BE2C (cell line): ENCODE results near the gene RAP1GDS1.
"Not testable (repeated sequence)": the region's sequence is repeated elsewhere in the genome, so short reads cannot be mapped to it uniquely, and the experiment has no call there.

Source experiments
- DNase-seq: peaks from one replicate; pipeline ENCODE4 v3.0.0-alpha.2; 2020
- H3K27me3 ChIP-seq: fragments of 250-450 bp; sonication (Bioruptor Pico); 2 replicates; pipeline ENCODE4 v1.5.1; 2020; ENCODE audit warnings: mild to moderate bottlenecking
- H3K36me3 ChIP-seq: fragments of 250-450 bp; sonication (Bioruptor Pico); 2 replicates; pipeline ENCODE4 v1.5.1; 2020; ENCODE audit warnings: mild to moderate bottlenecking
- H3K4me1 ChIP-seq: fragments of 250-450 bp; sonication (Bioruptor Pico); 2 replicates; pipeline ENCODE4 v1.5.1; 2020
- H3K4me3 ChIP-seq: 2 replicates; pipeline ENCODE4 v1.5.1; 2011; ENCODE audit warnings: low read depth, low read length
- H3K9me3 ChIP-seq: fragments of 250-450 bp; sonication (Bioruptor Pico); 2 replicates; pipeline ENCODE4 v1.5.1; 2020
- TF ChIP-seq, protein P1 (sequence below): IDR thresholded peaks from 2 replicates; pipeline ENCODE4 v1.5.1; 2012; ENCODE audit warnings: mild to moderate bottlenecking, low read depth, low read length

The RAP1GDS1 gene

DNA sequence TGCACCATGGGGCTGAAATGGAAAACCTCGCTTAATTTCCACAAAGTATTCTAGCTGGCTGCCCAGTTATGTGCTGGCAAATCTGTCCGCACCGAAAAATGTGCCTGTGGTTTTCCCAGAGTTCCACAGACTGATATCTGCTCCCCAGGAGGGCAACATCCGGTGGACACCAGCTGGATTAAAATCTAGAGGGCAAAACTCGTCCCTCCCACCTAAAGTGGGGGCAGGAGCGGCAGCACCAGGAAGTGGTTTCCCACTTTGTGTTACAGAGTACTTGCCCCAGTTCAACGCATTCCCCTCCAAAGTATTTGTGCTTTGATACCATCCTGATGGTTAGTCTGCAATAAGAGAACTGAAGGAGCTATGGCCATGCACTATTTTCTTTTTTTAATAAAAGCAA is 209.6 kb downstream of the RAP1GDS1 start:
- Histone ChIP-seq H3K36me3 (no peaks in the 10 kb centered on the region), H3K9me3 (no peaks in the 10 kb centered on the region), H3K4me3 (no peak overlapping the region), H3K27me3 (no peaks in the 10 kb centered on the region), H3K4me1 (no peaks in the 10 kb centered on the region)
- TF ChIP-seq, protein P1, sequence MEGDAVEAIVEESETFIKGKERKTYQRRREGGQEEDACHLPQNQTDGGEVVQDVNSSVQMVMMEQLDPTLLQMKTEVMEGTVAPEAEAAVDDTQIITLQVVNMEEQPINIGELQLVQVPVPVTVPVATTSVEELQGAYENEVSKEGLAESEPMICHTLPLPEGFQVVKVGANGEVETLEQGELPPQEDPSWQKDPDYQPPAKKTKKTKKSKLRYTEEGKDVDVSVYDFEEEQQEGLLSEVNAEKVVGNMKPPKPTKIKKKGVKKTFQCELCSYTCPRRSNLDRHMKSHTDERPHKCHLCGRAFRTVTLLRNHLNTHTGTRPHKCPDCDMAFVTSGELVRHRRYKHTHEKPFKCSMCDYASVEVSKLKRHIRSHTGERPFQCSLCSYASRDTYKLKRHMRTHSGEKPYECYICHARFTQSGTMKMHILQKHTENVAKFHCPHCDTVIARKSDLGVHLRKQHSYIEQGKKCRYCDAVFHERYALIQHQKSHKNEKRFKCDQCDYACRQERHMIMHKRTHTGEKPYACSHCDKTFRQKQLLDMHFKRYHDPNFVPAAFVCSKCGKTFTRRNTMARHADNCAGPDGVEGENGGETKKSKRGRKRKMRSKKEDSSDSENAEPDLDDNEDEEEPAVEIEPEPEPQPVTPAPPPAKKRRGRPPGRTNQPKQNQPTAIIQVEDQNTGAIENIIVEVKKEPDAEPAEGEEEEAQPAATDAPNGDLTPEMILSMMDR, result no peak
- DNase-seq, result no peak

DNA sequence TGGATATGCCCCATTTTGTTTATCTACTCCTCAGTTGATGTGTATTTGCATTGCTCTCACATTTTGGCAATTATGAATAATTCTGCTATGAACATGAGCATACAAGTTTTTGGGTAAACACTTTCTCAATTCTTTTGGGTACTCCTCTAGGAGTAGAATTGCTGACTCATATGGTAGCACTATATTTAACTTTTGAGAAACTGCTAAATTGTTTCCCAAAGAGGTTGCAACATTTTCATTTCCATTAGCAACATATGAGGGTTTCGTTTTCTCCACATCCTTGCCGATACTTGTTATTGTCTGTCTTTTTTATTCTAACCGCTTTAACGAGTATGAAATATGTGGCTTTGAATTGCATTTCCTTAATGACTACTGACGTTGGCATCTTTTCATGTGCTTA is 211.9 kb downstream of the RAP1GDS1 start:
- H3K36me3 ChIP-seq, result no peaks in the 10 kb centered on the region
- TF ChIP-seq, protein P1, result no peak
- no peak overlapping the region for H3K4me3 ChIP-seq
- H3K4me1 ChIP-seq, result no peaks in the 10 kb centered on the region
- no peaks in the 10 kb centered on the region for H3K9me3 ChIP-seq
- no peak for DNase-seq
- H3K27me3 ChIP-seq, result no peaks in the 10 kb centered on the region

GRCh38 chr4:98474408-98474844 is 213.2 kb downstream of the RAP1GDS1 start:
- Histone ChIP-seq H3K27me3 (no peaks in the 10 kb centered on the region), H3K4me3 (no peak overlapping the region), H3K4me1 (no peaks in the 10 kb centered on the region), H3K36me3 (no peaks in the 10 kb centered on the region), H3K9me3 (no peaks in the 10 kb centered on the region)
- DNase-seq, result no peak
- TF ChIP-seq, protein P1, result no peak

- Histone ChIP-seq H3K27me3 (no peaks in the 10 kb centered on the region), H3K9me3 (no peaks in the 10 kb centered on the region), H3K4me1 (no peaks in the 10 kb centered on the region), H3K36me3 (no peaks in the 10 kb centered on the region), H3K4me3 (no peak overlapping the region)
- TF ChIP-seq, protein P1, result no peak
- no peak for DNase-seq
Measured at GRCh38 chr4:98476891-98477290, 215.7 kb downstream of the RAP1GDS1 start.

DNA sequence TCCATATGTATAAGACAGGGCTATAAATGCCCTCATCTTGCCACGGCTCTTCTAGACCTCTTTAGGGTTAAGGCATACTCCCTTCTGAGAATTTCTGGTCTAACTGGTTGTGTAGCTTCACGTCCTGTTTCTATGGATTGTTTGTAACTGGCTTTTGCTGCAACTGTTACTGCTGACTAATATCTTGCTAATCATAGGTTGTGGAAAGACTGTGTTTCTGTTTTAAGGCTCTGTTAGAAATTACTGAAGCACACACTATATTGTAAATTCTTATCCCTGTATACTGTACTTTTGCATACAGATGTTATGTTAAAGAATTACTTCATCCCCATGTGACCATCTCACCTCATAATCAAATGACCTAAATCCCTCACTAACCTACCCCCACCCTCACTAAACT is 218.4 kb downstream of the RAP1GDS1 start:
- not testable (repeated sequence) for H3K4me1 ChIP-seq, DNase-seq, H3K36me3 ChIP-seq, H3K27me3 ChIP-seq, H3K4me3 ChIP-seq, H3K9me3 ChIP-seq

- TF ChIP-seq, protein P1, result no peak
- Histone ChIP-seq H3K27me3 (no peaks in the 10 kb centered on the region), H3K9me3 (no peaks in the 10 kb centered on the region), H3K4me1 (no peaks in the 10 kb centered on the region), H3K36me3 (no peaks in the 10 kb centered on the region), H3K4me3 (no peak overlapping the region)
- DNase-seq, result no peak
Measured at GRCh38 chr4:98480535-98480934, 219.4 kb downstream of the RAP1GDS1 start.

DNA sequence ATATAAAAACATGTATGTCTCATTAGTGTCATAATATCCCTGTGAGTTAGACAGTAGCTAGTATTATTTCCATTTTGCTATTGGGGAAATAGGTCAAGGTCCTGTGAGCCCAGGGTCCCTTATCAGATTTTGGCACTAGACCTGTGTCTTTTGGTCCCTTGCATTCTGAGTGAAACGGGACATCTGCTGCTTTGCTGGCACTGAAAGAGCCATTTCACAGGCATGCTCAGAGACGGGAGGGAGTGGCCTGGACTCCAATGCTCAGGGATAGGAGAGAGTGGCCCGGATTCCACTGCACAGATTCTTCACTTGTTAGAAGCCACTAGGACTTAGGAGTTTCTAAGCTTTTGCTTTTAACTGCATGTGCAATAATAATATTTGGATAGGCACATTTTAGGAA is 220.0 kb downstream of the RAP1GDS1 start:
- H3K4me3 ChIP-seq, result no peak overlapping the region
- no peaks in the 10 kb centered on the region for H3K9me3 ChIP-seq
- no peaks in the 10 kb centered on the region for H3K4me1 ChIP-seq
- no peaks in the 10 kb centered on the region for H3K36me3 ChIP-seq
- peaks cover 2% of the 10 kb centered on the region; the same call in 1 of the 2 replicates for H3K27me3 ChIP-seq
- peak; percentile 21 for DNase-seq
- TF ChIP-seq, protein P1, result no peak
